Mesenchymal stem cell (in vitro differentiated cells and primary cell): Measurements from ENCODE around the gene MOXD1.

Experiments used
- DNase-seq: peaks from one replicate; pipeline ENCODE4 v3.0.0-alpha.2; 2013
- H2AFZ ChIP-seq: one replicate; pipeline ENCODE4 v1.6.1; 2013; ENCODE audit warnings: low read depth, mild to moderate bottlenecking, control low read depth, inconsistent platforms, low read length, moderate library complexity
- H2AK5ac ChIP-seq: 2 replicates; pipeline ENCODE4 v1.6.1; 2013; ENCODE audit warnings: low read length, moderate library complexity, mild to moderate bottlenecking, inconsistent platforms; ENCODE audit not compliant: severe bottlenecking
- H2BK120ac ChIP-seq: one replicate; pipeline ENCODE4 v1.6.1; 2013; ENCODE audit warnings: low read depth, mild to moderate bottlenecking, inconsistent platforms, low read length, moderate library complexity
- H2BK12ac ChIP-seq, 2 experiments: one replicate each; pipeline ENCODE4 v1.6.1; 2013; ENCODE audit warnings: inconsistent platforms in 2 of 2, low read length in 2 of 2, mild to moderate bottlenecking in 2 of 2, moderate library complexity in 2 of 2, control low read depth in 1 of 2
- H2BK15ac ChIP-seq: one replicate; pipeline ENCODE4 v1.6.1; 2013; ENCODE audit warnings: mild to moderate bottlenecking, low read depth, inconsistent platforms; ENCODE audit not compliant: poor library complexity, severe bottlenecking
- H2BK5ac ChIP-seq: 2 replicates; pipeline ENCODE4 v1.6.1; 2013; ENCODE audit warnings: low read depth, mild to moderate bottlenecking, low read length, control low read depth, inconsistent platforms; ENCODE audit not compliant: poor library complexity, severe bottlenecking
- H3K14ac ChIP-seq, 2 experiments: one replicate each; pipeline ENCODE4 v1.6.1; 2013; ENCODE audit warnings: inconsistent platforms in 2 of 2, low read length in 2 of 2, control low read depth in 1 of 2, mild to moderate bottlenecking in 1 of 2, moderate library complexity in 1 of 2
- H3K18ac ChIP-seq, 2 experiments: one replicate each; pipeline ENCODE4 v1.6.1; 2013; ENCODE audit warnings: inconsistent platforms in 2 of 2, low read length in 2 of 2, control low read depth in 1 of 2, low read depth in 1 of 2, mild to moderate bottlenecking in 1 of 2
- H3K23ac ChIP-seq, 2 experiments: one replicate each; pipeline ENCODE4 v1.6.1; 2013; ENCODE audit warnings: inconsistent platforms in 2 of 2, low read length in 2 of 2, mild to moderate bottlenecking in 2 of 2, moderate library complexity in 2 of 2, control low read depth in 1 of 2
- H3K27ac ChIP-seq: 2 replicates; pipeline ENCODE4 v1.5.1; 2013; ENCODE audit warnings: mild to moderate bottlenecking, moderate library complexity, low read length, control low read depth, inconsistent platforms; ENCODE audit not compliant: poor library complexity, severe bottlenecking
- H3K27me3 ChIP-seq, 2 experiments: 2 replicates each; pipeline versions ENCODE4 v1.6.1 to v1.7.0; 2013; ENCODE audit warnings: low read length in 2 of 2, mild to moderate bottlenecking in 2 of 2, moderate library complexity in 2 of 2, control low read depth in 1 of 2, inconsistent platforms in 1 of 2; ENCODE audit not compliant: control insufficient read depth in 1 of 2, insufficient read depth in 1 of 2
- H3K36me3 ChIP-seq, 2 experiments: 2 replicates each; pipeline versions ENCODE4 v1.6.1 to v1.7.0; 2013; ENCODE audit warnings: low read length in 2 of 2, control low read depth in 1 of 2, inconsistent platforms in 1 of 2, low read depth in 1 of 2, mild to moderate bottlenecking in 1 of 2; ENCODE audit not compliant: insufficient read depth in 2 of 2, control insufficient read depth in 1 of 2
- H3K4ac ChIP-seq, 2 experiments: one replicate each; pipeline ENCODE4 v1.6.1; 2013; ENCODE audit warnings: inconsistent platforms in 2 of 2, low read length in 2 of 2, mild to moderate bottlenecking in 2 of 2, moderate library complexity in 2 of 2, control low read depth in 1 of 2, low read depth in 1 of 2
- H3K4me1 ChIP-seq: 2 replicates; pipeline ENCODE4 v1.6.1; 2013; ENCODE audit warnings: low read depth, low read length, control low read depth; ENCODE audit not compliant: control insufficient read depth, insufficient read depth
- H3K4me2 ChIP-seq: 2 replicates; pipeline ENCODE4 v1.6.1; 2013; ENCODE audit warnings: low read length, mild to moderate bottlenecking, inconsistent platforms; ENCODE audit not compliant: poor library complexity, severe bottlenecking
- H3K4me3 ChIP-seq, 2 experiments: 2 replicates each; pipeline versions ENCODE4 v1.5.1 to v1.7.0; 2013; ENCODE audit warnings: low read length in 2 of 2, mild to moderate bottlenecking in 2 of 2, control low read depth in 1 of 2, low read depth in 1 of 2; ENCODE audit not compliant: insufficient read depth in 1 of 2
- H3K79me1 ChIP-seq: replicated peaks from 2 replicates; pipeline ENCODE4 v1.6.1; 2013; ENCODE audit warnings: mild to moderate bottlenecking, control low read depth, low read length, inconsistent platforms; ENCODE audit not compliant: poor library complexity, severe bottlenecking
- H3K9ac ChIP-seq: 2 replicates; pipeline ENCODE4 v1.7.0; 2013; ENCODE audit warnings: mild to moderate bottlenecking, low read length, moderate library complexity
- H3K9me3 ChIP-seq: 2 replicates; pipeline ENCODE4 v1.7.0; 2013; ENCODE audit warnings: mild to moderate bottlenecking, low read length; ENCODE audit not compliant: control insufficient read depth
- H4K8ac ChIP-seq: one replicate; pipeline ENCODE4 v1.6.1; 2013; ENCODE audit warnings: inconsistent platforms, mild to moderate bottlenecking, low read length, moderate library complexity
- H4K91ac ChIP-seq: one replicate; pipeline ENCODE4 v1.6.1; 2013; ENCODE audit warnings: mild to moderate bottlenecking, low read length, inconsistent platforms
- WGBS: methylation state at CpG from one replicate; pipeline ENCODE4 v1.1.7; 2013; ENCODE audit warnings: mixed read lengths; 5-methylcytosine and 5-hydroxymethylcytosine counted together

Gene MOXD1

DNA sequence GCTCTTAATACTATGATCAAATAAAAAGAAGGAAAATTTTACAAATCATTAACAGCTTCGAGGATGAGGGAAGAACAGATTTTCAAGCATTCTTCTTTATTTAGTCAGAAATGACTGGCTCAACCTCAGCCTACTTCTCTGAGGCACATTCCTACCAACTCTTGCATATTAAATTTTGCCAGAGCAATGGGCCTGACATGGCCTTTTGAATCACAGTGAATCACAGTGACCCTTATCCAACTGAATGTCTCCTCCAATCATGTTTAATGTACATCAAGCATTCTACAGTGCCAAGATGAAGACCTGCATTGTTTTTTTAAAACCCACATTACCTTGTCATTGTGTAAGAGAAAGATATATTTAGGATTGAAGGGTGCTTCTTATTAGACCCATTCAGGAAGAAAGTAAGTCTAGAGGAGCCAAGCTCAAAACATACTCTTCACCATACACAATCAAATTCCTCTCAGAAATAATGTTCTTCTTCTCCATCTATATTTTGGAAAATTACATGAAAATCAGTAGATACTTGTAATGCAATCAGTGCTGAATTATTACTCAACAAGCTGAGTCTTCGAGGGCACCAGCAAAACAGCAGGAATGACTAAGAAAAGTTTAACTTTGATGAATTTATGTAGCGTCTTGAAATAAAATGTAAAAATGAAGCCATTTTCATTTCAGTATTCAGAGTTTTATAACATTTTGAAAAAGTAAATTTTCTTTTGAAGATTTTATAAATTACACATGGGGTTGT lies 44.1 kb upstream of the MOXD1 start:
- Histone ChIP-seq H3K4me1 (no peaks in the 10 kb centered on the region), H3K27ac (peak overlapping the region; percentile 76), H2AK5ac (no peak overlapping the region), H3K4me3 (no peak overlapping the region), H3K36me3 (peaks cover 6 to 33% of the 10 kb centered on the region in 2 experiments), H3K79me1 (no peaks in the 10 kb centered on the region), H3K9ac (peak overlapping the region; percentile 72), H3K4me2 (no peak overlapping the region), H2BK15ac (no peak overlapping the region), H3K14ac (no peak overlapping the region), H3K4ac (no peak overlapping the region), H3K27me3 (no peaks in the 10 kb centered on the region), H3K23ac (no peak overlapping the region), H2AFZ (no peak overlapping the region), H4K8ac (no peak overlapping the region), H2BK5ac (no peak overlapping the region), H4K91ac (no peak overlapping the region), H2BK12ac (no peak overlapping the region), H3K18ac (no peak overlapping the region), H2BK120ac (no peak overlapping the region), H3K9me3 (peaks cover 20% of the 10 kb centered on the region)
- 46% methylated on average over 2 of the region's 3 CpGs for WGBS
- DNase-seq = peak; percentile 55

DNA sequence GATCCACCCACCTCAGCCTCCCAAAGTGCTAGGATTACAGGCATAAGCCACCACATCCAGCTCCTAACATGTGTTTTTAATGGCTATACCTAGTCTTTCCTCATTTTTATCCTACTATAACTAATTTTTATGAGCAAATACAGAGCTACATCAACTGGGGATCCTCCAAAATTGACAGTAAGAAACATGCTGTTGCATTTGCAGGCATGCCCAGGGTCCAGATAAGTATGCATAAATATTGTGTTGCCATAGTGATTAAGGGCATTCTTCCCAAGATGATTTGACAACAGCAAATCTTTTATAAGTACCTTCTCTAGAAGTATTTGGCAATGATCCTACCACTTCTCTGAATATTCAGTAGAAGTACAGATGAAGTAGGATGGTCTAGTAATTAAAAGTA lies 41.9 kb upstream of the MOXD1 start:
- Histone ChIP-seq H3K4me2 (no peak overlapping the region), H2BK15ac (no peak overlapping the region), H3K18ac (no peak overlapping the region), H4K91ac (no peak overlapping the region), H3K79me1 (no peaks in the 10 kb centered on the region), H3K4me1 (no peaks in the 10 kb centered on the region), H3K9ac (no peak overlapping the region), H2AK5ac (no peak overlapping the region), H2AFZ (no peak overlapping the region), H3K23ac (no peak overlapping the region), H3K14ac (no peak overlapping the region), H2BK5ac (no peak overlapping the region), H3K4ac (no peak overlapping the region), H2BK12ac (no peak overlapping the region), H3K36me3 (peaks cover 0 to 18% of the 10 kb centered on the region in 2 experiments), H3K27me3 (no peaks in the 10 kb centered on the region), H3K27ac (no peak overlapping the region), H3K9me3 (peaks cover 20% of the 10 kb centered on the region), H3K4me3 (peak overlapping the region in 1 of 2 experiments; percentile 13), H4K8ac (no peak overlapping the region), H2BK120ac (no peak overlapping the region)
- DNase-seq = peak; percentile 53

DNA sequence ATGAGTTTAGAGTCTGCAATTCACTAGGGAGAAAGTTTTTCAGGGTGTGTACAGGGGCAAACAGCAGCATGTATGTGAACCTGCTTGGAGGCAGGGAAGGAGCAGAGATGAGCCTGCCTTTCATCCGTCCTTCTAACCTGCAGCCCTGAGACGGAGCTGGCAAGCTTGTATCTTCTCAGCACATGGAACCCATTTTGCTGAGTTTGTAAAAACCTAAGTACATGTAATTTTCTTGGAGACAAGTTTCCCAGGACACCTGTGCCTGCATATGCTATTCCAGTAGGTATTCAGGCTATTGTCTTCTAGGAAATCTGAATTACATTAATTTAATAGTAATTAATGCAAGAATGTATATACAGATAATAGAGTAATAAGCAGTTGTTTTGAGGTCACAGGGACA lies 28.8 kb upstream of the MOXD1 start:
- H2AK5ac ChIP-seq = no peak overlapping the region
- no peak overlapping the region for H3K27ac ChIP-seq
- 80% methylated on average over 2 of the region's 2 CpGs for WGBS
- H2BK12ac ChIP-seq = no peak overlapping the region
- no peak overlapping the region for H3K4me3 ChIP-seq
- no peak overlapping the region for H3K4ac ChIP-seq
- H3K27me3 ChIP-seq = no peaks in the 10 kb centered on the region
- H3K23ac ChIP-seq = peak overlapping the region in 1 of 2 experiments; percentile 80
- no peak overlapping the region for H2BK5ac ChIP-seq
- H3K79me1 ChIP-seq = no peaks in the 10 kb centered on the region
- H4K91ac ChIP-seq = no peak overlapping the region
- no peaks in the 10 kb centered on the region for H3K4me1 ChIP-seq
- H3K4me2 ChIP-seq = no peak overlapping the region
- H2BK15ac ChIP-seq = no peak overlapping the region
- H2BK120ac ChIP-seq = no peak overlapping the region
- no peaks in the 10 kb centered on the region for H3K9me3 ChIP-seq
- H2AFZ ChIP-seq = no peak overlapping the region
- H3K36me3 ChIP-seq = no peaks in the 10 kb centered on the region
- DNase-seq = no peak
- no peak overlapping the region for H3K9ac ChIP-seq
- no peak overlapping the region for H3K18ac ChIP-seq
- H3K14ac ChIP-seq = peak overlapping the region in 1 of 2 experiments; percentile 31
- no peak overlapping the region for H4K8ac ChIP-seq

DNA sequence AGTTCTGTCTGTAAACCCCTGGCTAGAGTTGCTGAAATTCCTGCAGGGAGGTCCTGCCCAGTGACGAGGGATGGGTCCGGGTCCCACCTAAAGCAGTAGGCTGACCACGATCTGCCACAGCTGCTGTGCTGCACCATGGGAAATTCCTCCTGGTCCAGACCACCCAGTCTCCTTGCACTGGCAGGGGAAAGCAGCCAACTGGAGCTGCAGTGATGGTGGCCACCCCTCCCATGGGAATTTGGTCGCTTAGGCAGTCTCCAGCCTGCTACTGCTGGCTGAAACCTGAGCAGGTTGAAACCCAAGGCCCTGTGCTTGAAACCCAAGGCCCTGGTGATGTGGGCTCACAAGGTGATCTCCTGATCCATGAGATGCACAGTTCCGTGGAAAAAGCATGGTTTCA lies 23.9 kb upstream of the MOXD1 start:
- DNase-seq = no peak
- Histone ChIP-seq H3K23ac (no peak overlapping the region), H3K9ac (no peak overlapping the region), H2BK5ac (no peak overlapping the region), H4K8ac (no peak overlapping the region), H3K4me3 (no peak overlapping the region), H4K91ac (no peak overlapping the region), H3K4me2 (no peak overlapping the region), H2AFZ (no peak overlapping the region), H3K4me1 (no peaks in the 10 kb centered on the region), H2BK12ac (no peak overlapping the region), H3K36me3 (no peaks in the 10 kb centered on the region), H3K18ac (no peak overlapping the region), H3K27ac (no peak overlapping the region), H2AK5ac (no peak overlapping the region), H2BK15ac (no peak overlapping the region), H3K14ac (peak overlapping the region in 1 of 2 experiments; percentile 55), H2BK120ac (no peak overlapping the region), H3K79me1 (no peaks in the 10 kb centered on the region), H3K27me3 (no peaks in the 10 kb centered on the region), H3K9me3 (peaks cover 40% of the 10 kb centered on the region), H3K4ac (no peak overlapping the region)
- WGBS = 80% methylated on average over 5 of the region's 5 CpGs
